ENCODE results near the gene FXN. TPM values are rescaled to one million over a fixed set of nuclear protein-coding genes. Genes with fewer than 3 reads are reported as not detected.

FXN gene
- total RNA-seq, 2 donors from 2014 or later: 10.5 to 24.6 TPM

DNA sequence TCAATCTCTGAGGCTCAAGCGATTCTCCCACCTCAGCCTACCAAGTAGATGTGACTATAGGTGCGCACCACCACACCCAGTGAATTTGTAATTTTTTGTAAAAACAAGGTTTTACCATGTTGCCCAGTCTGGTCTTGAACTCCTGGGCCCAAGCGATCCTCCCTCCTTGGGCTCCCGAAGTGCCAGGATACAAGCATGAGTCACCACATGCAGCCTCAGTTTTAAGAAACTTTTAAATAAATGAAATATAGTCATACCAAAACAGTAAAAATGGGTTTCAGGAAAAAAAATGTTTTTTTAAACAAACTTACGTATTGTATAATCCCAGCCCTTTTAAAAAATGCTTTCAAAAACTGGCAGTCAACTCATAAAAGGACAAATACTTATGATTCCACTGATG is 26.6 kb downstream of the FXN start:
- no peak for DNase-seq (ENCODE audit: low spot score)
- Histone ChIP-seq H3K36me3 (peaks cover 9% of the 10 kb centered on the region), H3K4me1 (no peaks in the 10 kb centered on the region), H3K9me3 (no peaks in the 10 kb centered on the region), H3K4me3 (no peak overlapping the region), H3K27me3 (no peaks in the 10 kb centered on the region), H3K27ac (no peak overlapping the region)
- TF ChIP-seq, protein P1, sequence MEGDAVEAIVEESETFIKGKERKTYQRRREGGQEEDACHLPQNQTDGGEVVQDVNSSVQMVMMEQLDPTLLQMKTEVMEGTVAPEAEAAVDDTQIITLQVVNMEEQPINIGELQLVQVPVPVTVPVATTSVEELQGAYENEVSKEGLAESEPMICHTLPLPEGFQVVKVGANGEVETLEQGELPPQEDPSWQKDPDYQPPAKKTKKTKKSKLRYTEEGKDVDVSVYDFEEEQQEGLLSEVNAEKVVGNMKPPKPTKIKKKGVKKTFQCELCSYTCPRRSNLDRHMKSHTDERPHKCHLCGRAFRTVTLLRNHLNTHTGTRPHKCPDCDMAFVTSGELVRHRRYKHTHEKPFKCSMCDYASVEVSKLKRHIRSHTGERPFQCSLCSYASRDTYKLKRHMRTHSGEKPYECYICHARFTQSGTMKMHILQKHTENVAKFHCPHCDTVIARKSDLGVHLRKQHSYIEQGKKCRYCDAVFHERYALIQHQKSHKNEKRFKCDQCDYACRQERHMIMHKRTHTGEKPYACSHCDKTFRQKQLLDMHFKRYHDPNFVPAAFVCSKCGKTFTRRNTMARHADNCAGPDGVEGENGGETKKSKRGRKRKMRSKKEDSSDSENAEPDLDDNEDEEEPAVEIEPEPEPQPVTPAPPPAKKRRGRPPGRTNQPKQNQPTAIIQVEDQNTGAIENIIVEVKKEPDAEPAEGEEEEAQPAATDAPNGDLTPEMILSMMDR (IDR thresholded peaks at IDR 0.05): no peak

GRCh38 chr9:69063839-69064238 is 28.3 kb downstream of the FXN start:
- DNase-seq (ENCODE audit: low spot score): no peak
- Histone ChIP-seq H3K4me1 (peaks cover 0 to 4% of the 10 kb centered on the region in 2 donors), H3K27ac (no peak overlapping the region), H3K27me3 (no peaks in the 10 kb centered on the region), H3K36me3 (peaks cover 14% of the 10 kb centered on the region), H3K4me3 (no peak overlapping the region), H3K9me3 (no peaks in the 10 kb centered on the region)
- TF ChIP-seq, protein P1 (IDR thresholded peaks at IDR 0.05): no peak

GRCh38 chr9:69065660-69066059 is 30.1 kb downstream of the FXN start:
- DNase-seq (ENCODE audit: low spot score): no peak
- no peak overlapping the region for H3K27ac ChIP-seq
- H3K4me1 ChIP-seq: peaks cover 0 to 8% of the 10 kb centered on the region in 2 donors
- peaks cover 14% of the 10 kb centered on the region for H3K36me3 ChIP-seq
- H3K9me3 ChIP-seq: no peaks in the 10 kb centered on the region
- TF ChIP-seq, protein P1 (IDR thresholded peaks at IDR 0.05): no peak
- H3K4me3 ChIP-seq: no peak overlapping the region
- H3K27me3 ChIP-seq: no peaks in the 10 kb centered on the region

DNA sequence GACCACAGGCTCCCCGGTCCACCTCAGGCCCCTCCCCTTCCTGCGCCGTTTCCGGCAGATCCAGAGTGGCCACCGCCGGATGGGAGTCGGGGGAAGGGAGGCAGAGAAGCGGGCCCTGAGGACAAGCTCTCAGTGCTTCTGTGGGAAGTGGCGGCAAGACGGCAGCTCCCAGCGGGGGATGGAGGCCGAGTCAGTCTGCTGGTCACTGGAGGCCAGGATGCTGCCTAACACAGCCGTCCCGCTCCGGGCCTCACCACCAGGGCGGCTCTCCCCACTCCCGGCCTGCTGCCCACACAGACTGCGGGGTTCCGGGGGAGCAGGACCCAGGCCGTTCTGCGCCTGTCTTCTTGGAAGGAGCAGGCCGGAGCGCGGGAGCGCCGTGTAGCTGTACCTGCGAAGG is 31.4 kb downstream of the FXN start:
- TF ChIP-seq, protein P1 (IDR thresholded peaks at IDR 0.05): no peak
- Histone ChIP-seq H3K27ac (no peak overlapping the region), H3K4me1 (peaks cover 0 to 15% of the 10 kb centered on the region in 2 donors), H3K27me3 (no peaks in the 10 kb centered on the region), H3K4me3 (no peak overlapping the region), H3K9me3 (no peaks in the 10 kb centered on the region), H3K36me3 (peaks cover 14% of the 10 kb centered on the region)
- DNase-seq (ENCODE audit: low spot score): no peak

- Histone ChIP-seq H3K4me1 (peaks cover 0 to 15% of the 10 kb centered on the region in 2 donors), H3K36me3 (peaks cover 21% of the 10 kb centered on the region), H3K4me3 (no peak overlapping the region), H3K9me3 (no peaks in the 10 kb centered on the region), H3K27me3 (no peaks in the 10 kb centered on the region), H3K27ac (no peak overlapping the region)
- DNase-seq (ENCODE audit: low spot score): no peak
- TF ChIP-seq, protein P1 (IDR thresholded peaks at IDR 0.05): no peak
These were observed 34.6 kb downstream of the FXN start for GRCh38 chr9:69070201-69070600.

- Histone ChIP-seq H3K4me3 (no peak overlapping the region), H3K27me3 (no peaks in the 10 kb centered on the region), H3K9me3 (no peaks in the 10 kb centered on the region), H3K4me1 (peaks cover 0 to 18% of the 10 kb centered on the region in 2 donors), H3K36me3 (peaks cover 21% of the 10 kb centered on the region), H3K27ac (no peak overlapping the region)
- DNase-seq (ENCODE audit: low spot score): no peak
- TF ChIP-seq, protein P1 (IDR thresholded peaks at IDR 0.05): no peak
These were observed 35.5 kb downstream of the FXN start for GRCh38 chr9:69071059-69071458.

All from right atrium auricular region (tissue), 2 donors.